ENCODE measurements around the gene TPSD1.

The TPSD1 gene

GRCh38 chr16:1277151-1277598 is 21.3 kb downstream of the TPSD1 start:
- no peak for TF ChIP-seq CTCF (conservative IDR thresholded peaks at IDR 0.05)

GRCh38 chr16:1277617-1278282 is 21.9 kb downstream of the TPSD1 start:
- H3K27ac ChIP-seq: no peak overlapping the region
- TF ChIP-seq CTCF (conservative IDR thresholded peaks at IDR 0.05): no peak

More at GRCh38 chr16:1277151-1277598, 21.3 kb downstream of the TPSD1 start:
- no peak overlapping the region for H3K27ac ChIP-seq

DNA sequence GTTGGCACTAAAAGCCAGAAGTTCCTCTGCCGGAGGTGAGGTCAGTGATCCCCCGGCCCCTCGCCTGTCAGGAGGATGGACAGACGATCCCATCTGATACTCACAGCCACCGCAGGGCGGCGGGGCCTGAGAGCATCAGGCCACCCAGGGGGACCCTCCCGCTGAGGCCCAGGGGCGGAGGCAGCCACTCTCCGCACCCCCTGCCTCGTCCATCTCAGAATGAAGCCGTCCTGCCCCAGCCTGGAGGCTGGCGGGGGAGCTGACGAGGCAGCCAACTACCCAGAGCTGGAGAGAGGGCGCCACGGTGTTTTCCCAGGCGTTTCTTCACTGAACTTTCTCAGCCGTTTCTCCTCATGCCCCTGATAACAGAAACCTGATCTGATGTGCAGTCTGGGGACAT is 22.6 kb downstream of the TPSD1 start:
- no peak overlapping the region for H3K27ac ChIP-seq
- no peak for TF ChIP-seq CTCF (conservative IDR thresholded peaks at IDR 0.05)

- TF ChIP-seq CTCF (conservative IDR thresholded peaks at IDR 0.05): no peak
- no peak overlapping the region for H3K27ac ChIP-seq
Observed at GRCh38 chr16:1279081-1279944, 23.4 kb downstream of the TPSD1 start.

- no peak overlapping the region for H3K27ac ChIP-seq
- TF ChIP-seq CTCF (conservative IDR thresholded peaks at IDR 0.05): no peak
Observed at GRCh38 chr16:1279945-1280589, 24.2 kb downstream of the TPSD1 start.

- TF ChIP-seq CTCF (conservative IDR thresholded peaks at IDR 0.05): no peak
- H3K27ac ChIP-seq: no peak overlapping the region
Observed at GRCh38 chr16:1280783-1281182, 24.9 kb downstream of the TPSD1 start.

DNA sequence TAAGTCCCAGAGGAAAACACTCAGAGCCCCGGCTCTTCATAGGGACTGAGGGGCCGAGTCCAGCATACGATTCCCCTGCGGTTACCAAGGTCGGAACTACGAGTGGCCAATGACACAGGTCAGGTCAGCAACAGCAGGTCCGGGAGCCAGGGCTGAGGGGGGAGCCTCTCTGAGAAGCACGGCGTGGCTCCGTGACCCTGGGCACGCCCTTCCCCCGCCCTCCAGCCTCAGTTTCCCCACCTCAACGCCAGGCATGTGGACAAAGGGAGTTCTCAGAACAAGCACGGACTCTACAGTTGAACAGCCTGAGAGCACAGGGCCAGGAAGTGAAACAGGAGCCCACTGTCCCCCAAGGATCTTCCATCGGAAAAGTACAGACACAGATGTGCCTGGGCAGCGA is 25.6 kb downstream of the TPSD1 start:
- TF ChIP-seq CTCF (conservative IDR thresholded peaks at IDR 0.05): no peak
- no peak overlapping the region for H3K27ac ChIP-seq

Data from VCaP (cell line).